GM12878 (cell line): ENCODE measurements around the gene GLB1L3. TPM values are rescaled to one million over a fixed set of nuclear protein-coding genes. Genes with fewer than 3 reads are reported as not detected.

Source experiments
- ATAC-seq: fragments of 200-7000 bp; cut with Tn5 transposase; 3 replicates; pipeline ENCODE4 v1.9.1; 2020; ENCODE audit warnings: mild to moderate bottlenecking, moderate library complexity
- BruUV-seq: library from RNA; stranded (reverse); fragments of 400-500 nt; replicated peaks from 2 replicates; lab custom pipeline; 2021; lab: Mats Ljungman, UMichigan
- CTCF ChIA-PET: fragments of 300-600 bp; sonication (Branson Sonifier 250); formaldehyde crosslinking; extraction: SDS; loops from one replicate; lab custom pipeline; 2021; ENCODE audit warnings: inconsistent platforms; lab: Yijun Ruan, JAX
- POLR2A ChIA-PET: fragments of 350-600 bp; formaldehyde crosslinking; extraction: SDS; loops from one replicate; lab custom pipeline; 2021; ENCODE audit warnings: inconsistent platforms; lab: Charles Lee
- RAD21 ChIA-PET: fragments of 300-600 bp; sonication (Branson Sonifier 250); formaldehyde crosslinking; loops from one replicate; lab custom pipeline; 2023; ENCODE audit warnings: antibody characterized with exemption; ENCODE audit not compliant: unreplicated experiment; lab: Charles Lee
- SMC1A ChIA-PET: fragments of 300-600 bp; sonication (Branson Sonifier 250); formaldehyde crosslinking; loops from one replicate; lab custom pipeline; 2023; ENCODE audit not compliant: unreplicated experiment, uncharacterized antibody; lab: Charles Lee
- DNase-seq: peaks from one replicate; pipeline ENCODE4 v3.0.0-alpha.2; 2011; ENCODE audit warnings: low read depth, low spot score
- FAIRE-seq: peaks from 3 replicates; lab custom pipeline; 2011; peaks lifted over from hg19 to GRCh38; lab: Jason Lieb, UNC
- H2AFZ ChIP-seq: 2 replicates; pipeline ENCODE4 v1.6.0; 2011; ENCODE audit warnings: low read depth, low read length, control low read depth; ENCODE audit not compliant: control insufficient read depth
- H3K27ac ChIP-seq: 2 replicates; pipeline ENCODE4 v1.5.1; 2011; ENCODE audit warnings: control low read depth; ENCODE audit not compliant: control insufficient read depth, insufficient read depth
- H3K27me3 ChIP-seq, 2 experiments: replicated peaks in 1 of 2; 2 replicates each; pipeline versions ENCODE4 v1.6.0 to v1.6.1; 2011; ENCODE audit warnings: low read length in 1 of 2; ENCODE audit not compliant: control insufficient read depth in 2 of 2, insufficient read depth in 2 of 2
- H3K36me3 ChIP-seq, 2 experiments: 2 replicates each; pipeline ENCODE4 v1.5.1; 2011; ENCODE audit warnings: low read length in 1 of 2; ENCODE audit not compliant: control insufficient read depth in 2 of 2, insufficient read depth in 2 of 2
- H3K4me1 ChIP-seq: 2 replicates; pipeline ENCODE4 v1.6.1; 2011; ENCODE audit warnings: mild to moderate bottlenecking, low read length, moderate library complexity, mixed read lengths; ENCODE audit not compliant: control insufficient read depth, insufficient read depth
- H3K4me2 ChIP-seq: 2 replicates; pipeline ENCODE4 v1.6.0; 2011; ENCODE audit warnings: control low read depth; ENCODE audit not compliant: control insufficient read depth, insufficient read depth
- H3K4me3 ChIP-seq: fragments of 200-600 bp; sonication (generic); 2 replicates; pipeline ENCODE4 v1.5.1; 2016
- H3K79me2 ChIP-seq: 2 replicates; pipeline ENCODE4 v1.6.0; 2011; ENCODE audit warnings: low read length; ENCODE audit not compliant: control insufficient read depth, insufficient read depth
- H3K9ac ChIP-seq: 2 replicates; pipeline ENCODE4 v1.8.0; 2011; ENCODE audit warnings: low read length, control low read depth, mixed read lengths; ENCODE audit not compliant: control insufficient read depth, insufficient read depth
- H3K9me3 ChIP-seq: replicated peaks from 3 replicates; pipeline ENCODE4 v1.5.1; 2011; ENCODE audit warnings: mild to moderate bottlenecking, low read length; ENCODE audit not compliant: control insufficient read depth, insufficient read depth
- H4K20me1 ChIP-seq: 2 replicates; pipeline ENCODE4 v1.6.0; 2011; ENCODE audit not compliant: control insufficient read depth, insufficient read depth
- CEBPB ChIP-seq, 2 experiments: fragments of 150-350 bp in 1 of 2; IDR thresholded peaks; 2 replicates each; pipeline ENCODE4 v1.6.1; 2012 to 2014; ENCODE audit warnings: low read depth in 2 of 2, low read length in 2 of 2, borderline replicate concordance in 1 of 2, inconsistent platforms in 1 of 2
- CREM ChIP-seq: IDR thresholded peaks from 2 replicates; pipeline ENCODE4 v1.6.1; 2014; ENCODE audit warnings: antibody characterized with exemption, low read depth
- FOXK2 ChIP-seq: fragments of 450-650 bp; IDR thresholded peaks from 2 replicates; pipeline ENCODE4 v1.6.1; 2017; ENCODE audit warnings: mild to moderate bottlenecking, moderate library complexity
- FOXM1 ChIP-seq: IDR thresholded peaks from 2 replicates; pipeline ENCODE4 v1.6.1; 2012; ENCODE audit warnings: low read depth, mild to moderate bottlenecking, inconsistent platforms, low read length, moderate library complexity
- MXI1 ChIP-seq: fragments of 150-350 bp; IDR thresholded peaks from 2 replicates; pipeline ENCODE4 v1.6.1; 2011; ENCODE audit warnings: low read depth, mild to moderate bottlenecking, inconsistent platforms, low read length, improper control_type of control experiment
- PML ChIP-seq: IDR thresholded peaks from 2 replicates; pipeline ENCODE4 v1.6.1; 2012; ENCODE audit warnings: low read length, inconsistent platforms
- POLR2AphosphoS2 ChIP-seq: IDR thresholded peaks from 2 replicates; pipeline ENCODE4 v1.6.1; 2011; ENCODE audit warnings: low read depth, mild to moderate bottlenecking, low read length, improper control_type of control experiment, moderate library complexity
- POU2F2 ChIP-seq: IDR thresholded peaks from 3 replicates; pipeline ENCODE4 v1.6.1; 2011; ENCODE audit warnings: low read depth, mild to moderate bottlenecking, low read length, borderline replicate concordance
- RCOR1 ChIP-seq: conservative IDR thresholded peaks from 2 replicates; pipeline ENCODE4 v1.6.1; 2012; ENCODE audit warnings: low read depth, low read length, improper control_type of control experiment
- ZNF622 ChIP-seq: fragments of 450-650 bp; IDR thresholded peaks from 2 replicates; pipeline ENCODE4 v1.6.1; 2017; ENCODE audit warnings: mild to moderate bottlenecking, inconsistent platforms
- WGBS: methylation state at CpG from one replicate; pipeline ENCODE4 v1.1.6; 2016; ENCODE audit warnings: low lambda C conversion rate; ENCODE audit not compliant: insufficient replicate concordance, insufficient coverage; ENCODE audit errors: missing lambda C conversion rate; 5-methylcytosine and 5-hydroxymethylcytosine counted together
- in situ Hi-C: fragments of 300-500 bp; cut with MboI; formaldehyde crosslinking; loops from 9 replicates; pipeline ENCODE4 v1.14.3; 2018; ENCODE audit warnings: mixed read lengths
- intact Hi-C: fragments of 100-400 bp; cut with micrococcal nuclease; formaldehyde crosslinking; loops from one replicate; pipeline ENCODE4 v1.14.2; 2022; ENCODE audit not compliant: unreplicated experiment
- polyA plus RNA-seq, 11 experiments: library from polyadenylated mRNA; depleted of rRNA in 4 of 11; unstranded in 6 of 11; stranded (reverse) in 5 of 11; fragments of >200 nt; fragmentation: Nextera tagmentation in 4 of 11; fragmentation: Illumina TruSeq in 1 of 11; extraction: Ambion mirVana in 4 of 11; extraction: Trizol in 1 of 11; gene quantifications; 1 replicate in 1 of 11; 2 replicates in 10 of 11; pipeline versions ENCODE4 v1.2.1 to v1.2.3, GENCODE V29; 2011 to 2016; ENCODE audit warnings: inconsistent platforms in 2 of 11, missing spikeins in 2 of 11, low read depth in 1 of 11
- total RNA-seq, 4 experiments: library from RNA; depleted of rRNA in 3 of 4; stranded (reverse); fragments of >200 nt in 3 of 4; fragmentation: Illumina TruSeq in 1 of 4; extraction: Trizol in 1 of 4; gene quantifications; 2 replicates each; pipeline versions ENCODE4 v1.2.1 to v1.2.3, GENCODE V29; 2013 to 2021
- TF ChIP-seq, protein P1 (sequence below): fragments of 450-650 bp; IDR thresholded peaks from 2 replicates; pipeline ENCODE4 v1.6.1; 2017; ENCODE audit warnings: mild to moderate bottlenecking
- TF ChIP-seq, protein P2 (sequence below): fragments of 450-650 bp; IDR thresholded peaks from 2 replicates; pipeline ENCODE4 v1.6.1; 2017; ENCODE audit warnings: mild to moderate bottlenecking, moderate library complexity
- TF ChIP-seq, protein P3 (sequence below): fragments of 450-650 bp; IDR thresholded peaks from 2 replicates; pipeline ENCODE4 v1.6.1; 2017; ENCODE audit warnings: borderline replicate concordance
- TF ChIP-seq, protein P4 (sequence below): fragments of 450-650 bp; IDR thresholded peaks from 2 replicates; pipeline ENCODE4 v1.6.1; 2016; ENCODE audit warnings: mild to moderate bottlenecking

GLB1L3 gene
- total and polyA plus RNA-seq, 10 of the 15 experiments (the other 5 are each of a cell fraction or from before 2014, with no cell fraction given): 0.53 to 2.9 (median 1.9) TPM; not detected in 1

DNA sequence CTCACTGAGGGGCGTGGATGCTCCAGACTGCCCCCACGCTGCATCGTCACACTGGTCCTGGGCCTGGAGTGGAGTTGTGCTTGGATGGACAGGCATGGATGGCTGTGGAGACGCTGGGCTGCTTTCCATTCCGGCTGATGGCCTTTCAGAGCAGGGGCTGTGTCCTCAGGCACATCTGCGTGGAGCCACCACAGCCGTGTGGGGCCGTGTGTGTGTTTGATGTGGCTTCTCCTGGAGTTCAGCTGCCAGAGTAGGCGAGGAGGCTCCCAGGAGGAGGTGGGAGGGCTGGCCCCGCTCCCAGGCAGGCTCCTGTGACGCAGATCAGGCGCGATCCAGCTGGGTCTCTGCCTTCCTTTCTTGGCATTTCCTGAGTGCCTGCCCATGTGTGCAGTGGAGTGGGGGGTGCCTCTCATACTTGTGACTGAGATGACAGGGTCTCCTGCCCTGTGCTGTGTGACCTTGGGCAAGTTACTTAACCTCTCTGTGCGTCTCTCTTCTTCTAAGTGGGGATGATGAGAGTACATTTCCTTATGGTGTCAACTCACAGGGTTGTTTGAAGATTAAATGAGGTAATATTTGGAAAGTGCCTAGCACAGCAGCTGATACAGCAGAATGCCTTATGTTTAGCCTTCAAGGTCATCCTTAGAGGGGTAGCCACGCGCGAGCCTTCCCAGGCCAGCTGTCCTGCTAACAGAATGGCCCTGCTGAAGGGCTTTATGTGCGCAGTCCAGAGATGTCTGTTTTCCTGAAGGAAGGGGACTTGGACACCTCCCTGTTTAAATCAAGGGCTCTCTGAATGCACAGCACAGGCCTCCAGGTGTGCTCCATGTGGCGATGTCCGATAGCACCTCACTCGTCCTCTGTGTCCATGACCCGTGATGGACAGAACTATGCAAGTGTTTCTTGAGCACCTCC, 89.1 kb downstream of the GLB1L3 start (continued):
- TF ChIP-seq MXI1: no peak
- no peak for TF ChIP-seq ZNF622

DNA sequence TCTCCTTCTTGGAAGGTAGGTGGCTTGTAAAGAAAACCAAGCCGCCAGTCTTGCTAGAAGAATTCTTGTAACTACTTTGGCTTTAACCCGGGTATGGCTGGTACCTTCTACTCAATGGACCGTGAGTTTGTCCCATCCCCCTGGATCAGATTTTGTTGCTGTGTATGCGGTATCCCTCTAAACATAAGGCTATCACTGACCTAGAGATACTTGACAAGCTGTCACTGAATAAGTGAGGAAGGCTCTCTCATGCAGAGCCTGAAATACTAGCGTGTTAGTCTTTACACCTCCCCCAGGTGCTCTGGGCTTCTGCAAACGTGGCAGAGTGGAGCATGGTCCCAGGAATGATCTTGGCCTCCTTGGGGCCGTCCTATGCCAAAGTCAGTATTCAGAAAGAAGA, 90.1 kb downstream of the GLB1L3 start:
- no peak for ATAC-seq
- Histone ChIP-seq H3K4me1 (no peaks in the 10 kb centered on the region), H3K36me3 (no peaks in the 10 kb centered on the region), H4K20me1 (no peaks in the 10 kb centered on the region), H3K4me3 (no peak overlapping the region), H3K9ac (no peak overlapping the region), H2AFZ (no peak overlapping the region), H3K9me3 (no peaks in the 10 kb centered on the region), H3K27me3 (peaks cover 0 to 1% of the 10 kb centered on the region in 2 experiments; a peak in 1 of 4 replicates), H3K79me2 (no peaks in the 10 kb centered on the region), H3K4me2 (no peak overlapping the region), H3K27ac (no peak overlapping the region)
- in situ Hi-C loops: no loop called here
- BruUV-seq: no TSS peak
- RAD21 ChIA-PET: no interaction called here
- FAIRE-seq: no peak
- DNase-seq: no peak
- SMC1A ChIA-PET: no interaction called here
- 28% methylated on average over 7 of the region's 7 CpGs for WGBS
- POLR2A ChIA-PET: no interaction called here
- CTCF ChIA-PET: no interaction called here
- intact Hi-C loops: no loop called here
- TF ChIP-seq POU2F2 (no peak), POLR2AphosphoS2 (no peak), PML (no peak), FOXM1 (no peak), RCOR1 (no peak), CREM (no peak), CEBPB (IDR thresholded peaks at IDR 0.05; ENCODE audit: borderline replicate concordance in 1 of 2, low read depth in 2 of 2, low read length in 2 of 2) (no peak), FOXK2 (no peak)
- TF ChIP-seq, protein P1, sequence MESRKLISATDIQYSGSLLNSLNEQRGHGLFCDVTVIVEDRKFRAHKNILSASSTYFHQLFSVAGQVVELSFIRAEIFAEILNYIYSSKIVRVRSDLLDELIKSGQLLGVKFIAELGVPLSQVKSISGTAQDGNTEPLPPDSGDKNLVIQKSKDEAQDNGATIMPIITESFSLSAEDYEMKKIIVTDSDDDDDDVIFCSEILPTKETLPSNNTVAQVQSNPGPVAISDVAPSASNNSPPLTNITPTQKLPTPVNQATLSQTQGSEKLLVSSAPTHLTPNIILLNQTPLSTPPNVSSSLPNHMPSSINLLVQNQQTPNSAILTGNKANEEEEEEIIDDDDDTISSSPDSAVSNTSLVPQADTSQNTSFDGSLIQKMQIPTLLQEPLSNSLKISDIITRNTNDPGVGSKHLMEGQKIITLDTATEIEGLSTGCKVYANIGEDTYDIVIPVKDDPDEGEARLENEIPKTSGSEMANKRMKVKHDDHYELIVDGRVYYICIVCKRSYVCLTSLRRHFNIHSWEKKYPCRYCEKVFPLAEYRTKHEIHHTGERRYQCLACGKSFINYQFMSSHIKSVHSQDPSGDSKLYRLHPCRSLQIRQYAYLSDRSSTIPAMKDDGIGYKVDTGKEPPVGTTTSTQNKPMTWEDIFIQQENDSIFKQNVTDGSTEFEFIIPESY: no peak
- TF ChIP-seq, protein P2, sequence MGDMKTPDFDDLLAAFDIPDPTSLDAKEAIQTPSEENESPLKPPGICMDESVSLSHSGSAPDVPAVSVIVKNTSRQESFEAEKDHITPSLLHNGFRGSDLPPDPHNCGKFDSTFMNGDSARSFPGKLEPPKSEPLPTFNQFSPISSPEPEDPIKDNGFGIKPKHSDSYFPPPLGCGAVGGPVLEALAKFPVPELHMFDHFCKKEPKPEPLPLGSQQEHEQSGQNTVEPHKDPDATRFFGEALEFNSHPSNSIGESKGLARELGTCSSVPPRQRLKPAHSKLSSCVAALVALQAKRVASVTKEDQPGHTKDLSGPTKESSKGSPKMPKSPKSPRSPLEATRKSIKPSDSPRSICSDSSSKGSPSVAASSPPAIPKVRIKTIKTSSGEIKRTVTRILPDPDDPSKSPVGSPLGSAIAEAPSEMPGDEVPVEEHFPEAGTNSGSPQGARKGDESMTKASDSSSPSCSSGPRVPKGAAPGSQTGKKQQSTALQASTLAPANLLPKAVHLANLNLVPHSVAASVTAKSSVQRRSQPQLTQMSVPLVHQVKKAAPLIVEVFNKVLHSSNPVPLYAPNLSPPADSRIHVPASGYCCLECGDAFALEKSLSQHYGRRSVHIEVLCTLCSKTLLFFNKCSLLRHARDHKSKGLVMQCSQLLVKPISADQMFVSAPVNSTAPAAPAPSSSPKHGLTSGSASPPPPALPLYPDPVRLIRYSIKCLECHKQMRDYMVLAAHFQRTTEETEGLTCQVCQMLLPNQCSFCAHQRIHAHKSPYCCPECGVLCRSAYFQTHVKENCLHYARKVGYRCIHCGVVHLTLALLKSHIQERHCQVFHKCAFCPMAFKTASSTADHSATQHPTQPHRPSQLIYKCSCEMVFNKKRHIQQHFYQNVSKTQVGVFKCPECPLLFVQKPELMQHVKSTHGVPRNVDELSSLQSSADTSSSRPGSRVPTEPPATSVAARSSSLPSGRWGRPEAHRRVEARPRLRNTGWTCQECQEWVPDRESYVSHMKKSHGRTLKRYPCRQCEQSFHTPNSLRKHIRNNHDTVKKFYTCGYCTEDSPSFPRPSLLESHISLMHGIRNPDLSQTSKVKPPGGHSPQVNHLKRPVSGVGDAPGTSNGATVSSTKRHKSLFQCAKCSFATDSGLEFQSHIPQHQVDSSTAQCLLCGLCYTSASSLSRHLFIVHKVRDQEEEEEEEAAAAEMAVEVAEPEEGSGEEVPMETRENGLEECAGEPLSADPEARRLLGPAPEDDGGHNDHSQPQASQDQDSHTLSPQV: no peak
- TF ChIP-seq, protein P3, sequence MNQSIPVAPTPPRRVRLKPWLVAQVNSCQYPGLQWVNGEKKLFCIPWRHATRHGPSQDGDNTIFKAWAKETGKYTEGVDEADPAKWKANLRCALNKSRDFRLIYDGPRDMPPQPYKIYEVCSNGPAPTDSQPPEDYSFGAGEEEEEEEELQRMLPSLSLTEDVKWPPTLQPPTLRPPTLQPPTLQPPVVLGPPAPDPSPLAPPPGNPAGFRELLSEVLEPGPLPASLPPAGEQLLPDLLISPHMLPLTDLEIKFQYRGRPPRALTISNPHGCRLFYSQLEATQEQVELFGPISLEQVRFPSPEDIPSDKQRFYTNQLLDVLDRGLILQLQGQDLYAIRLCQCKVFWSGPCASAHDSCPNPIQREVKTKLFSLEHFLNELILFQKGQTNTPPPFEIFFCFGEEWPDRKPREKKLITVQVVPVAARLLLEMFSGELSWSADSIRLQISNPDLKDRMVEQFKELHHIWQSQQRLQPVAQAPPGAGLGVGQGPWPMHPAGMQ: no peak
- TF ChIP-seq, protein P4, sequence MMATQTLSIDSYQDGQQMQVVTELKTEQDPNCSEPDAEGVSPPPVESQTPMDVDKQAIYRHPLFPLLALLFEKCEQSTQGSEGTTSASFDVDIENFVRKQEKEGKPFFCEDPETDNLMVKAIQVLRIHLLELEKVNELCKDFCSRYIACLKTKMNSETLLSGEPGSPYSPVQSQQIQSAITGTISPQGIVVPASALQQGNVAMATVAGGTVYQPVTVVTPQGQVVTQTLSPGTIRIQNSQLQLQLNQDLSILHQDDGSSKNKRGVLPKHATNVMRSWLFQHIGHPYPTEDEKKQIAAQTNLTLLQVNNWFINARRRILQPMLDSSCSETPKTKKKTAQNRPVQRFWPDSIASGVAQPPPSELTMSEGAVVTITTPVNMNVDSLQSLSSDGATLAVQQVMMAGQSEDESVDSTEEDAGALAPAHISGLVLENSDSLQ: no peak
